H1 (cell line): ENCODE data around the gene SMAD6. TPM values are rescaled to one million over a fixed set of nuclear protein-coding genes. Genes with fewer than 3 reads are reported as not detected.

ENCODE experiments used
- CBX5 ChIP-seq: fragments of 300-800, 300-1000 bp; sonication (generic); IDR thresholded peaks from 2 replicates; pipeline ENCODE4 v1.7.1; 2016; ENCODE audit warnings: antibody characterized with exemption, low read length, low read depth
- CEBPB ChIP-seq: IDR thresholded peaks from 2 replicates; pipeline ENCODE4 v1.6.1; 2012; ENCODE audit warnings: low read depth, low read length
- HDAC6 ChIP-seq: IDR thresholded peaks from one replicate; pipeline ENCODE4 v1.7.1; 2012; ENCODE audit warnings: low read depth, mild to moderate bottlenecking, inconsistent platforms, low read length, moderate library complexity
- JUND ChIP-seq: IDR thresholded peaks from 2 replicates; pipeline ENCODE4 v1.6.1; 2011; ENCODE audit warnings: mild to moderate bottlenecking, improper control_type of control experiment, low read length
- MAFK ChIP-seq: IDR thresholded peaks from 2 replicates; pipeline ENCODE4 v1.6.1; 2012; ENCODE audit warnings: low read depth, mild to moderate bottlenecking, improper control_type of control experiment, low read length
- POLR2A ChIP-seq, 2 experiments: IDR thresholded peaks; 1 replicate in 1 of 2; 2 replicates in 1 of 2; pipeline ENCODE4 v1.6.1; 2011; ENCODE audit warnings: low read depth in 2 of 2, low read length in 2 of 2, mild to moderate bottlenecking in 2 of 2; ENCODE audit errors: control extremely low read depth in 1 of 2
- RBBP5 ChIP-seq: IDR thresholded peaks from 2 replicates; pipeline ENCODE4 v1.7.1; 2012; ENCODE audit warnings: low read depth, mild to moderate bottlenecking, inconsistent platforms, low read length, moderate library complexity, borderline replicate concordance
- polyA plus RNA-seq, 7 experiments: library from polyadenylated mRNA; depleted of rRNA in 3 of 7; stranded (reverse) in 5 of 7; unstranded in 2 of 7; fragments of >200 nt in 5 of 7; fragments of 200-250 nt in 2 of 7; gene quantifications; 1 replicate in 5 of 7; 2 replicates in 1 of 7; 4 replicates in 1 of 7; pipeline versions ENCODE4 v1.2.1 to v1.2.3, GENCODE V29; 2011 to 2013; ENCODE audit warnings: missing spikeins in 2 of 7, mixed read lengths in 2 of 7
- total RNA-seq: library from RNA; stranded (reverse); fragmentation: NEBNext Ultra II Directional; extraction: Animal tissue kit (Norgen Biotek cat#: 25700); gene quantifications from 2 replicates; pipeline ENCODE4 v1.2.1, GENCODE V29; 2021
- TF ChIP-seq, protein P1 (sequence below): IDR thresholded peaks from 2 replicates; pipeline ENCODE4 v1.6.1; 2012; ENCODE audit warnings: inconsistent platforms

Gene SMAD6
- total and polyA plus RNA-seq, 2 of the 8 experiments (the other 6 are each of a cell fraction or from before 2014, with no cell fraction given): 1.8 to 7.0 TPM

DNA sequence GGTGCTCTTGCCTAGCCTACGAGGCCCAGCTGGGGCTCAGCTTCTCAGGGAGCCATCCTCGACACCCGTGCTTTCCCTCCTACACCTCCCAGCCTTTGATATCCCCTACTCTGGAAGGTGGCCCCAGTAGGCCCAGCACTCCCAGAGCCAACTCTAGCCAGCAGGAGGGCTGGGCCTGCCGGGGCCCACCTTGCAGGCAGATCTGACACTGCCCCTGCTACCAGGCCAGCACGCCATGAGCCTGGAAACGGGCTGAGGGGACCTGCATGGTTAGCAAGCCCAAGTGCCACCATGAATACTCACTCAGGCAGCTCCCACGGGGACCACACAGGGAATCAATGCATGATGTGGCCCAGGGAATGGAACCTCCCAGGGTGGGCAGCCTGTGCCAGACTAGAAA, 123.7 kb downstream of the SMAD6 start (continued):
- TF ChIP-seq CBX5: no peak
- no peak for TF ChIP-seq POLR2A (IDR thresholded peaks at IDR 0.05; ENCODE audit: control extremely low read depth in 1 of 2, low read depth in 2 of 2, low read length in 2 of 2)
- no peak for TF ChIP-seq CEBPB
- TF ChIP-seq JUND: no peak
- TF ChIP-seq MAFK: no peak
- TF ChIP-seq, protein P1, sequence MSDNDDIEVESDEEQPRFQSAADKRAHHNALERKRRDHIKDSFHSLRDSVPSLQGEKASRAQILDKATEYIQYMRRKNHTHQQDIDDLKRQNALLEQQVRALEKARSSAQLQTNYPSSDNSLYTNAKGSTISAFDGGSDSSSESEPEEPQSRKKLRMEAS: no peak
- TF ChIP-seq RBBP5: no peak
- TF ChIP-seq HDAC6: no peak
